Caco-2 (cell line): Measurements from ENCODE around the gene GRIK3. TPM values are rescaled to one million over a fixed set of nuclear protein-coding genes. Genes with fewer than 3 reads are reported as not detected.

Source experiments
- BruUV-seq: library from RNA; stranded (reverse); fragments of 400-500 nt; replicated peaks from 2 replicates; lab custom pipeline; 2021; lab: Mats Ljungman, UMichigan
- CTCF ChIA-PET: fragments of 300-600 bp; sonication (Branson Sonifier 250); formaldehyde crosslinking; loops from one replicate; lab custom pipeline; 2022; ENCODE audit warnings: antibody characterized with exemption; lab: Charles Lee
- POLR2A ChIA-PET: fragments of 300-600 bp; sonication (Branson Sonifier 250); formaldehyde crosslinking; loops from one replicate; lab custom pipeline; 2022; ENCODE audit warnings: antibody characterized with exemption; lab: Charles Lee
- DNase-seq, 2 experiments: peaks; one replicate each; pipeline versions ENCODE4 v3.0.0 to v3.0.0-alpha.2; 2020 to 2022
- H3K27me3 ChIP-seq: replicated peaks from 2 replicates; pipeline ENCODE4 v1.6.0; 2011; ENCODE audit warnings: low read length; ENCODE audit not compliant: control insufficient read depth, insufficient read depth
- H3K36me3 ChIP-seq: 2 replicates; pipeline ENCODE4 v1.5.1; 2011; ENCODE audit warnings: low read length; ENCODE audit not compliant: control insufficient read depth, insufficient read depth
- H3K4me1 ChIP-seq: fragments of 250-450 bp; sonication (Bioruptor Pico); 2 replicates; pipeline ENCODE4 v1.5.1; 2020; ENCODE audit warnings: mild to moderate bottlenecking
- H3K4me3 ChIP-seq: 2 replicates; pipeline ENCODE4 v1.5.1; 2011; ENCODE audit warnings: low read depth, mild to moderate bottlenecking, control low read depth, low read length
- H3K9me3 ChIP-seq: fragments of 250-450 bp; sonication (Bioruptor Pico); 2 replicates; pipeline ENCODE4 v1.5.1; 2020; ENCODE audit warnings: mild to moderate bottlenecking, moderate library complexity
- H3K27ac Mint-ChIP-seq: one replicate; pipeline ENCODE4 v1.8.0; 2022; ENCODE audit warnings: mixed read lengths; ENCODE audit not compliant: unreplicated experiment
- H3K27me3 Mint-ChIP-seq: one replicate; pipeline ENCODE4 v1.8.0; 2022; ENCODE audit warnings: mixed read lengths; ENCODE audit not compliant: insufficient read depth, unreplicated experiment
- H3K36me3 Mint-ChIP-seq: one replicate; pipeline ENCODE4 v1.8.0; 2022; ENCODE audit warnings: mild to moderate bottlenecking, mixed read lengths; ENCODE audit not compliant: insufficient read depth, unreplicated experiment
- H3K4me1 Mint-ChIP-seq: one replicate; pipeline ENCODE4 v1.8.0; 2022; ENCODE audit warnings: low read depth, mixed read lengths; ENCODE audit not compliant: unreplicated experiment
- H3K4me3 Mint-ChIP-seq: one replicate; pipeline ENCODE4 v1.8.0; 2022; ENCODE audit warnings: mild to moderate bottlenecking, moderate library complexity, mixed read lengths; ENCODE audit not compliant: unreplicated experiment
- H3K9me3 Mint-ChIP-seq: one replicate; pipeline ENCODE4 v1.8.0; 2022; ENCODE audit warnings: mixed read lengths; ENCODE audit not compliant: unreplicated experiment
- CTCF ChIP-seq, 2 experiments: fragments of 200-600 bp in 1 of 2; IDR thresholded peaks; 1 replicate in 1 of 2; 2 replicates in 1 of 2; pipeline versions ENCODE4 v1.5.1 to v1.8.0; 2011 to 2022; ENCODE audit warnings: antibody characterized with exemption in 1 of 2, control low read depth in 1 of 2, inconsistent platforms in 1 of 2, low read depth in 1 of 2, low read length in 1 of 2, mild to moderate bottlenecking in 1 of 2, moderate library complexity in 1 of 2; ENCODE audit not compliant: insufficient read depth in 1 of 2, severe bottlenecking in 1 of 2, unreplicated experiment in 1 of 2
- intact Hi-C: fragments of 100-400 bp; cut with micrococcal nuclease; formaldehyde crosslinking; loops from one replicate; pipeline ENCODE4 v1.10.0; 2022; ENCODE audit not compliant: unreplicated experiment
- total RNA-seq: library from RNA; stranded (reverse); gene quantifications from 2 replicates; pipeline ENCODE4 v1.2.3, GENCODE V29; 2022

Gene GRIK3
- total RNA-seq, 1 experiment from 2014 or later = not detected

- no TSS peak for BruUV-seq
- peaks cover 5% of the 10 kb centered on the region for H3K27me3 Mint-ChIP-seq
- POLR2A ChIA-PET = no interaction called here
- H3K36me3 ChIP-seq = no peaks in the 10 kb centered on the region
- H3K27ac Mint-ChIP-seq = no peak overlapping the region
- intact Hi-C loops = no loop called here
- TF ChIP-seq CTCF (IDR thresholded peaks at IDR 0.05; ENCODE audit: insufficient read depth in 1 of 2, low read depth in 1 of 2, low read length in 1 of 2, severe bottlenecking in 1 of 2, unreplicated experiment in 1 of 2) = no peak
- no peaks in the 10 kb centered on the region for H3K9me3 Mint-ChIP-seq
- no peaks in the 10 kb centered on the region for H3K4me1 ChIP-seq
- H3K4me1 Mint-ChIP-seq = no peaks in the 10 kb centered on the region
- no peaks in the 10 kb centered on the region for H3K27me3 ChIP-seq
- H3K36me3 Mint-ChIP-seq = no peaks in the 10 kb centered on the region
- H3K9me3 ChIP-seq = no peaks in the 10 kb centered on the region
- no peak overlapping the region for H3K4me3 ChIP-seq
- H3K4me3 Mint-ChIP-seq = no peak overlapping the region
- CTCF ChIA-PET = no interaction called here
- no peak for DNase-seq
These were observed 166.7 kb downstream of the GRIK3 start for GRCh38 chr1:36867575-36867974.

GRCh38 chr1:36866169-36866814 is 168.0 kb downstream of the GRIK3 start:
- Histone ChIP-seq H3K4me1 (no peaks in the 10 kb centered on the region), H3K9me3 (no peaks in the 10 kb centered on the region), H3K4me3 (no peak overlapping the region), H3K36me3 (no peaks in the 10 kb centered on the region), H3K27me3 (no peaks in the 10 kb centered on the region)
- H3K27ac Mint-ChIP-seq = no peak overlapping the region
- no peaks in the 10 kb centered on the region for H3K36me3 Mint-ChIP-seq
- H3K4me1 Mint-ChIP-seq = no peaks in the 10 kb centered on the region
- H3K9me3 Mint-ChIP-seq = no peaks in the 10 kb centered on the region
- no peak for TF ChIP-seq CTCF (IDR thresholded peaks at IDR 0.05; ENCODE audit: insufficient read depth in 1 of 2, low read depth in 1 of 2, low read length in 1 of 2, severe bottlenecking in 1 of 2, unreplicated experiment in 1 of 2)
- ChIA-PET CTCF (interaction anchor here (0.6 kb wide), 1 partner anchor 156 kb away, joined by 3 read pairs; no protein-coding TSS in a partner anchor), POLR2A (no interaction called here)
- intact Hi-C loops = no loop called here
- no peak for DNase-seq
- BruUV-seq = no TSS peak
- peaks cover 6% of the 10 kb centered on the region for H3K27me3 Mint-ChIP-seq
- H3K4me3 Mint-ChIP-seq = no peak overlapping the region

DNA sequence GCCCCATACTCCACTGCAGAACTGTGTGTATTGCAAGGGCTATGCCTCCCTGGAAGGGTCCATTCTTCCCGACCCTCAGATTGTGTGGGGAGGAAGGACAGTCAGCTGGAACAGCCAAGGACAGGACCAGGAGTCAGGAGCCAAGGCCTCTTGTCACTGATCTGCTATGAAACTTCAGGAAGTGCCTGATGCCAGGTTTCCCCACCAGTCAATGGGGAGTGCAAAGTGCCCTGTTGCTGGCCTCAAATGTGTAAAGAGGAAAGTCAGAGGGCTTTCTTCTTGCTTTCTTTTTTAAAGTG is 168.8 kb downstream of the GRIK3 start:
- no peaks in the 10 kb centered on the region for H3K4me1 ChIP-seq
- H3K27me3 ChIP-seq = no peaks in the 10 kb centered on the region
- no peak for TF ChIP-seq CTCF (IDR thresholded peaks at IDR 0.05; ENCODE audit: insufficient read depth in 1 of 2, low read depth in 1 of 2, low read length in 1 of 2, severe bottlenecking in 1 of 2, unreplicated experiment in 1 of 2)
- Mint-ChIP-seq H3K4me1 (no peaks in the 10 kb centered on the region), H3K27ac (no peak overlapping the region), H3K27me3 (peaks cover 8% of the 10 kb centered on the region), H3K36me3 (no peaks in the 10 kb centered on the region), H3K4me3 (no peak overlapping the region), H3K9me3 (no peaks in the 10 kb centered on the region)
- no peak overlapping the region for H3K4me3 ChIP-seq
- DNase-seq = no peak
- POLR2A ChIA-PET = no interaction called here
- intact Hi-C loops = no loop called here
- H3K36me3 ChIP-seq = no peaks in the 10 kb centered on the region
- no TSS peak for BruUV-seq
- no peaks in the 10 kb centered on the region for H3K9me3 ChIP-seq
- CTCF ChIA-PET = no interaction called here
